GM18508 (cell line): ENCODE data around the gene ZKSCAN1.

Experiments used
- ATAC-seq: cut with Tn5 transposase; IDR thresholded peaks from one replicate; pipeline ENCODE4 v1.9.1; 2021; ENCODE audit warnings: moderate number of reproducible peaks; ENCODE audit not compliant: insufficient read depth, unreplicated experiment

The ZKSCAN1 gene

GRCh38 chr7:100074841-100075240, 59.4 kb downstream of the ZKSCAN1 start:
- no peak for ATAC-seq

- no peak for ATAC-seq
Observed at GRCh38 chr7:100075418-100075817, 60.0 kb downstream of the ZKSCAN1 start.

- ATAC-seq = no peak
Observed at GRCh38 chr7:100077205-100077604, 61.8 kb downstream of the ZKSCAN1 start.

GRCh38 chr7:100079024-100079560, 63.7 kb downstream of the ZKSCAN1 start:
- ATAC-seq = no peak

GRCh38 chr7:100080907-100081534, 65.6 kb downstream of the ZKSCAN1 start:
- ATAC-seq = no peak

GRCh38 chr7:100081535-100082102, 66.2 kb downstream of the ZKSCAN1 start, which contains the start of gene ZNF3:
Gene ZNF3 (minus strand): TSS chr7:100081723. CDS start chr7:100077357, 4,366 bp downstream.
- ATAC-seq = peak; percentile 71

- ATAC-seq = no peak
Observed at GRCh38 chr7:100082978-100083377, 67.6 kb downstream of the ZKSCAN1 start.

GRCh38 chr7:100085515-100085914, 70.1 kb downstream of the ZKSCAN1 start:
- no peak for ATAC-seq

GRCh38 chr7:100087055-100087750, 71.8 kb downstream of the ZKSCAN1 start:
- no peak for ATAC-seq

GRCh38 chr7:100088095-100088620, 72.8 kb downstream of the ZKSCAN1 start:
- no peak for ATAC-seq

- no peak for ATAC-seq
Observed at GRCh38 chr7:100088621-100089457, 73.4 kb downstream of the ZKSCAN1 start, which contains the start of gene COPS6. Gene COPS6 (plus strand): TSS chr7:100088969. CDS start chr7:100088991, 22 bp downstream.

- no peak for ATAC-seq
Observed at GRCh38 chr7:100089458-100090196, 74.2 kb downstream of the ZKSCAN1 start.

- no peak for ATAC-seq
Observed at GRCh38 chr7:100090527-100091410, 75.4 kb downstream of the ZKSCAN1 start.
